ENCODE measurements around the gene LTV1.
"Not testable (repeated sequence)": the region's sequence is repeated elsewhere in the genome, so short reads cannot be mapped to it uniquely, and the experiment has no call there.

LTV1 gene

DNA sequence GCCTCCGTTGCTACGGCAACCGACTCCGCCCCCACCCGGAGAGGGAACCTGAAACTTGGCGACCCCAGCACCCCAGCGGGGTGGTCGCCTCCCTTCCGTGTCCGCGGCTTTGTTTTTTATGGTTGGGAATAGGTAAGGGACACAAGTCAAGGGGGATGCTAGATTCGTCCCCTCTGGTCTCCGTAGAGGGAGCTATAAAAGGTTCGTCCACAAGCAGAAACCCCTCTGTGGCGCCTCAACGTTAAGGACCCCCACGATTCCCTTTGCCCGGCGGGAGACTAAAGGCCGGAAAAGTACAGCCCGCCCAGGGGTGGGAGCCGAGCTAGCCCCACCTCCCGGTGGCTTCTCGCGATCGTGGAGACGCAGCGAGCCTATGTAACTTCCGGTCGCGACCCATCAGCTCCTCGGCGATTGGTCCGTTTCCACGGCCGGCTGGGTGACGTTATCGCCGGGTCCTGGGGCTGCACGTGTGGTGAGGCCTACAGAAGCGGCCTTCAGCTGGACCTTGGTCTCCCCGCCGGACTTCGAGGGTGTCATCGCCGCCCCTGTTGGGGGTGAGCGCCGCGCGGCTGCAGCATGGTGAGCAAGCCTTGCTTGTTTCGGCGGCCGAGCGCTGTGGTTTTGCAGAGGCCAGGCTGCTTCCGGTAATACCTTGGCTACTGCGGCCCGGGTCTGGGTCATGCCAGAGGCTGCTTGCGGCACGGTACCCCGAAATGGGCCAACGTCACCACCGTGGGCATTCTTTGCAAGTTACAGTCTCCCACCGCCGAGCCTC lies at the start of gene LTV1:
Gene LTV1, plus strand, starts transcription at position 437 of the 775 bp plus-strand sequence. Its CDS starts 140 bp downstream, at position 577.
- DNase-seq, result peak; percentile 96

DNA sequence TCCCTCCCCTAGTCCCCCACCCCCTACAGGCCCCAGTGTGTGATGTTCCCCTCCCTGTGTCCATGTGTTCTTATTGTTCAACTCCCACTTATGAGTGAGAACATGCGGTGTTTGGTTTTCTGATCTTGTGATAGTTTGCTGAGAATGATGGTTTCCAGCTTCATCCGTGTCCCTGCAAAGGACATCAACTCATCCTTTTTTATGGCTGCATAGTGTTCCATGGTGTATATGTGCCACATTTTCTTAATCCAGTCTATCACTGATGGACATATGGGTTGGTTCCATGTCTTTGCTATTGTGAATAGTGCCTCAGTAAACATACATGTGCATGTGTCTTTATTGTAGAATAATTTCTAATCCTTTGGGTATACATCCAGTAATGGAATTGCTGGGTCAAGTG lies 46.6 kb upstream of the LTV1 start:
- DNase-seq, result not testable (repeated sequence)

GRCh38 chr6:143798487-143798886 lies 44.7 kb upstream of the LTV1 start:
- not testable (repeated sequence) for DNase-seq

- no peak for DNase-seq
These were observed 40.1 kb upstream of the LTV1 start for GRCh38 chr6:143802833-143803565.

- no peak for DNase-seq
These were observed 39.2 kb upstream of the LTV1 start for GRCh38 chr6:143803769-143804568.

- DNase-seq, result no peak
These were observed 38.3 kb upstream of the LTV1 start for GRCh38 chr6:143804835-143805239.

DNA sequence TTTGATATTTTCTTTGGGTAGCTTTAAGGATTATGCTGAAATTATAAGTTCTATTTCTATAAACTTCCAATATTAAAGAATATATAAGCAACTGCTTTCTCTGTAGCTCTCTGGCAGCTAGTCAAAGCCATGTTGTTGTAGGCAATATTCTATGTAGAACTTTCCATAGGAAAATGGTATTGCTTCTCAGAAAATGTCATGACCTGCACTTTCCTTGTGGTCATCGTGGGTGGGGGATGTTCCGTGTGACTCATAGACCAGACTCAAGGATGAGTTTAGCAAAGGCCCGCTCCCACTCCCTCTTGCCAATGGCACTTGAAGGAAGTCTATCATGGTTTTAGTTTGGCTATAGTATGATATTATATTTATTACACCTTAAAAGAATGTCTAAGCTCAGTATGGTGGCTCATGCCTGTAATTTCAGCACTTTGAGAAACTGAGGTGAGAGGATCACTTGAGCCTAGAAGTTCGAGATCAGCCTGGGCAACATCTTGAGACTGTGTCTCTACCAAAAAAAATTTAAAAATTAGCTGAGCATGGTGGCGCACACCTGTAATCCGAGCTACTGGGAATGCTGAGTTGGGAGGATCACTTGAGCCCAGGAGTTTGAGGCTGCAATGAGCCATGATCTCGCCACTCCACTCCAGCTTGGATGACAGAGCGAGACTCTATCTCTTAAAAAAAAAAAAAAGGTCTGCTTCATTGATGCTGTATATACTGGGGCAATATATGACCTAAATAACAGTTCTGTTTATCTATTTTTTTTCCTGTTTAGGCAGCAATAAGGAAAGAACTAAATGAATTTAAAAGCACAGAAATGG lies 36.6 kb upstream of the LTV1 start:
- peak; percentile 71 for DNase-seq

- peak; percentile 34 for DNase-seq
These were observed 35.9 kb upstream of the LTV1 start for GRCh38 chr6:143807103-143807772.

DNA sequence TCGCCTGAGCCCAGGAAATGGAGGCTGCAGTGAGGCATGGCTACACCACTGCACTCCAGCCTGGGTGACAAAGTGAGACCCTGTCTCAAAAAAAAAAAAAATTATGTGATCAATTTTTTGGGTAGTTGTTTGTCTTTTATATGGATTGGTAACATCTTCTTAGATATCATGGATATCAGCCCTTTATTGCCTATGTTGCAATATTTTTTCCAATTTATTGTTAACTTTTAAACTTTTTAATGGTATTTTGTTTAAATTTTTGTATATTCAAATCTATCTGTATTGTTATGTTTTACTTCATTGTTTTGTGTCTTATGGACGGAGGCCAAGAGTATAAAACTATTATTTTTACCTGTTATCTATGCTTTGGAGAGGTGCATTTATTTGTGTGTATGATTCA lies 32.4 kb upstream of the LTV1 start:
- no peak for DNase-seq

DNA sequence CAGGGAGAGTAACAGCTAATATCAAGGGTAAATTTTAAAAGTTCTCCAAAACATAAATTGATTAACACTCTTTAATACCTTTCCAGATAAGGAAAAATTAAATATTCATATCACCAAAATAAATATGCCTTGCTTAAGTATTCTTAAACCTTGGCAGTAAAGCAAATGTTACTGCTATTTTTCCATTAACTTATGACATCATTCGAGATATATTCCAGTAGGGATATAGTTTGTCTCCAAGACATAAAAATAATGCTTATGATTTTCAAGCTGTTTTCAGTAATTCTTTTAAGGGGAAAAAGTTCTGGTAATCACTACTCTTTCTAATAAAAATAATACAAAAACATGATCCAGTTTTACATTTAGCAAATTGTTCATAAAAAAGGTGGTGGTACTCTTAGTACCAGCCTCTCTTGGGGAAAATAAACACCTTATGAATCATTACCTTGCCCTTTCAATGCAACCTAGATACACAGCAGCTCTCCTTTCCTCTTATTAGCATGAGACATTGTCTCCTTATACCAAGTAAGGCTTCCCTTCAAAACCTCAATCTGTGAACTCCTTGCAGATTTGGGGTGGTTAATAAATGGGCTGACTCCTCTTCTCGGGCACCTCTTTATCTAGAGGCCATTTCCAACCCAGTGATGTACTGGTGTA lies 31.5 kb upstream of the LTV1 start:
- DNase-seq, result no peak

DNA sequence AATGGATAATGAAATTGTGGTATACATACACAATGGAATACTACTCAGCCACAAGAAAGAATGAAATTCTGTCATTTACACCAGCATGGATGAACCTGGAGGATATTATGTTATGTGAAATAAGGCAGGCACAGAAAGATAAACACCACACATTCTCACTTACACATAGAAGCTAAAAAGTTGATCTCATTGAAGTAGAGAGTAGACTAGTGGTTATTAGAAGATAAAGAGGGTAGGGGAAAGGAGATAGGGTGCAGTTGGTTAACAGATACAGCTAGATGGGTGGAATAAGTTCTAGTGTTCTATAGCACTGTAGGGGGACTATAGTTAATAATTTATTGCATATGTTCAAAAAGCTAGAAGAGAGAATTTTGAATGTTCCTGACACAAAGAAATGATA lies 25.5 kb upstream of the LTV1 start:
- DNase-seq, result no peak

DNA sequence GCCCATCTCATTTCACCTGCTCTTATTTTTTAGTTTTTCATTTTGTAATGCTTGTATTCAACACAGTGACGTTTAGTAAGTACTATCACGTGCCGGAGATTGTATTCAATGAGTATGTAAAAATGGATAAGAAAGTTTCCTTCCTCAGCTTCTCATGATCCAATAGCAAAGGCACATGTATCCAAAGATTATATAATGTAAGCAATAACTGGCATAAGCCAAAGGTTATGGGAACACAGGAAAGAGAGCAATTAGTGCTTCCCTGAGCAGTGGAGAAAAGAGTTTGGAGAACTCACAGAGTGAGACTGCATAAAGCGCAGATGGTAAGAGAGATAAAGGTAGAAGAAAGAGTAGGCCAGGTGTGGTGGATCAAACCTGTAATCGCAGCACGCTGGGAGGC lies 21.8 kb upstream of the LTV1 start:
- no peak for DNase-seq

DNA sequence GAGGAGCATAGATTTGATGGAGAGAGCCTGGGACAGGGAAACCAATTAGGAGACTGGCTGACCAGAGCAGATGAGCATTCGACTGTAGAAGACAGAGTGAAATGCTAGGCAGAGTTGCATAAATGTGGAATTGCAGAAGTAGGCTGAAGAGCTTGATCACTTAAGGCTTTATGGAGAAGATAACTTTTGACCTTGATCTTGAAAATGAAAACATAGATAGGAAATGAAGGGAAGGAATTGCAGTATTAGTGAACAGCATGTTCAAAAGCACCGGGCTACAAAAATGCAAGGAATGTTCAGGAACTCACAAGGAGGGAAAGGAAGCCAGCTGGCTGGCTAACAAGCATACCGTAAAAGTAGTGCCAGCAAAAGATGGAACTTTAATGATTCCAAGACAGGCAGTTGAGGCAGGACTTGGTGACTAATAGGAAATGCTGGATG lies 20.5 kb upstream of the LTV1 start:
- no peak for DNase-seq

- DNase-seq, result no peak
These were observed 19.6 kb upstream of the LTV1 start for GRCh38 chr6:143823548-143823947.

DNA sequence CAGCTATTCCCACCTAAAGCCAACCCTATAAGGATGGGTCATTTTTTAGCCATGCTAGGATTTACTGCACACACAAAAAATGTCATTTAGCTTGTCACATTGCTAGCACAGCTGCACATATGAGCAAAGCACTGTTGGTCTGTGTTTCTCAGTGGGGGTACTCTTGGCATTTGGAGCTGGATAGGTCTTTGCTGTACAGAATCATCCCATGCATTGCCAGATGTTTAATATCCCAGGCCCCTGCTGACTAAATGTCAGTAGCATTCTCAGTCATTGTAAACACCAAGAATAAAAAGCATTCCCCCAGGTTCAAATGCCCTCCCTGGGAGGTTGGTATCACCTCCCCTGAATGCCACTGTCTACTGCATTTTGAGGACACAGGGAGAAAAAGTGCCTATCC lies 14.6 kb upstream of the LTV1 start:
- no peak for DNase-seq

DNA sequence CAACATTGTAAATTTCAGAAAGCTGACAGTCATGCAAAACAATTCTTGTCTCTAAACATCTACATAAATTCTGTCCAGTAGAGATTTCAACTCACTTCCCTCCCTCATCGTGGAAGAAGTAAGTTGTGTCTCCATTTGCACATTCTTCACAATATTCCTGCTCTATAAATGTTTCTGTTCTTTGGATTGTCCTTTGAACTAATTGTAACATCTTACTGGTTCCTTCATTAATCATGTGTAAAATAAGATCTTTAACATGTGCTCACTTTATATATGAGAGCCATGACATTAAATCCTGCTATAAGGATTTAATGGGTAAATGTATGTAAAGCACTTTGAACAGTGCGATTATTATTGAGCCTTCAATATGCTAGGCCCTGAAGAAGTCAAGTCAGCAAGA lies 7.0 kb upstream of the LTV1 start:
- DNase-seq, result no peak

DNA sequence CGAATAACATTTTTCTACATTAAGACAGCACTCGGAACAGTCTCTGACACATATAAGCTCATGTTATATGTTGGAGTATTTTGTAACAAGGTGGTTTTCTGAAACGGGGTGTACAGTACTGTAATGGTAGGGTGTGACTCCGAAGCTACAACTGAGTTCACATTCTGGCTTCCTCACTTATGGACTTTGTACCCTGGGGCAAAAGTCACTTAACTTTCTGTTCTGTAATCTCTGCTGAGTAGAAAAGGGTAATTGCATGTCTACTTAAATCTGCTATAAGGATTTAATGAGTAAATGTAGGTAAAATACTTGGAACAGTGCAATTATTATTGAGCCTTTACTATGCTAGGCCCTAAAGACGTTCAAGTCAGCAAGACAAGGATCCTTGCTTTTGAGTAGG lies 4.7 kb upstream of the LTV1 start:
- no peak for DNase-seq

DNA sequence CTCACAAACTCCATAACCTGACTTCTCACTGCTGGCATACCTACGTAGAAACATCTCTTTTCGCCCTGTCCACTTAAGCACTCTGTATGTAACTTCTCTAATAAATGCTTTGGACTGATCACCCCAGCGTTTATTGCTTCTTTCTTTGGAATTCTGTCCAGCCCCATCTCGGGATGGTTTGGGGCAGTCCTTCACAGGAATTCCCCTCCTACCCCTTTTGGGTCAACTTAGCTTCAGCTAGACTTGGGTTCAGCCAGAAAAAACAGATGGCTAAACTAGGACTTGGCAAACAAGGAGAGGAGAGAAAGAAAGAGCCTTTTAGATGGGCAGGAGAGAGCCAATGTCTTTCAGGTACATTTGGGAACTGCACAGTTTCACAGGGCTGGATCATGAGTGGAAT lies 3.9 kb upstream of the LTV1 start:
- no peak for DNase-seq

DNA sequence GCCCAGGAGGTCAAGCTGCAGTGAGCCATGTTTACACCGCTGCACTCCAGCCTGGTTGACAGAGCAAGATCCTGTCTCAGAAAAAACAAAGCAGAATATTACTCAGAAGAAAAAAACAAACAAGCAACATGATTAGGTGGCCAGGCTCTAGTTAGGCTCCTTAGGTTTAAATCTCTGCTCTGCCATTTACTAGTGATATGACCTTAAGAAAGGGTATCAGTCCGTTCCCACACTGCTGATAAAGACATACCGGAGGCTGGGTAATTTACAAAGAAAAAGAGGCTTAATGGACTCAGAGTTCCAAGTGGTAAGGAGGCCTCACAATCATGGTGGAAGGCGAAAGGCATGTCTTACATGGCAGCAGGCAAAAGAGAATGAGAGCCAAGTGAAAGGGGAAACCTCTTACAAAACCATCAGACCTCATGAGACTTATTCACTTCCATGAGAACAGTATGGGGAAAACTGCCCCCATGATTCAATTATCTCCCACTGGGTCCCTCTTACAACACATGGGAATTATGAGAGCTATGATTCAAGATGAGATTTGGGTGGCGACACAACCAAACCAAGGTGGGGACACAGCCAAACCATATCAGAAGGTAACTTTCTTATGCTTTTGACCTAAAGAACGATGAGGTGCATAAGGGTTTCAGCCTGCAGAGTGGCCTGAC lies 2.4 kb upstream of the LTV1 start:
- DNase-seq, result no peak

GRCh38 chr6:143842461-143842901 lies 657 bp upstream of the LTV1 start:
- no peak for DNase-seq

DNA sequence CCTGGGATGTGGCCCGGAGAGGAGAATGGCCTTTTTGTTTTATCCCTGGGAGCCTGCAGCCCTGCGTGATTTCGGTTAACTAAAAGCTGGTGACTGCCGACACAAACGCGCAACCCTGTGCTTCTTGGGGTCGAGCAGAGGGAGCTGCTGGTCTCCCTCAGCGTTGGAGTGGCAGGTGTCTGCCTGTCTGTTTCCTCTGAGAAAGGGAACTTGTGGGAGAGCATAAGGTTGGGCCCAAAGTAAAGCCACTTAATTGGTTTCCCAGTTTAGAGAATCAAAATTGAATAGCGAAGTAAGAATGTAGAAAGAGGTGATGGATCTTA lies 500 bp downstream of the LTV1 start:
- DNase-seq, result no peak
